CD4-positive, alpha-beta memory T cell (primary cell): ENCODE data around the gene TWIST2. TPM values are rescaled to one million over a fixed set of nuclear protein-coding genes. Genes with fewer than 3 reads are reported as not detected.

Experiments used
- CTCF ChIA-PET: fragments of 350-600 bp; sonication (Branson Sonifier 250); formaldehyde crosslinking; loops from one replicate; lab custom pipeline; 2021; ENCODE audit warnings: inconsistent platforms; ENCODE audit not compliant: partially characterized antibody; lab: Charles Lee
- POLR2A ChIA-PET: fragments of 350-600 bp; sonication (Branson Sonifier 250); formaldehyde crosslinking; loops from one replicate; lab custom pipeline; 2021; ENCODE audit not compliant: partially characterized antibody; lab: Charles Lee
- DNase-seq, 5 donors: peaks; one replicate each; pipeline versions ENCODE4 v3.0.0 to v3.0.0-alpha.2; 2020 to 2022; ENCODE audit warnings: mixed read lengths in 1 of 5
- H3K27ac ChIP-seq: one replicate; pipeline ENCODE4 v1.7.0; 2013; ENCODE audit warnings: low read depth, low read length
- H3K27me3 ChIP-seq: 2 replicates; pipeline ENCODE4 v1.7.0; 2013; ENCODE audit warnings: mild to moderate bottlenecking, low read length, moderate library complexity; ENCODE audit not compliant: insufficient read depth
- H3K36me3 ChIP-seq: 2 replicates; pipeline ENCODE4 v1.7.0; 2013; ENCODE audit warnings: mild to moderate bottlenecking, low read length, moderate library complexity; ENCODE audit not compliant: insufficient read depth
- H3K4me1 ChIP-seq: 2 replicates; pipeline ENCODE4 v1.7.0; 2013; ENCODE audit warnings: mild to moderate bottlenecking, low read length, moderate library complexity; ENCODE audit not compliant: insufficient read depth
- H3K4me3 ChIP-seq, 2 donors: one replicate each; pipeline ENCODE4 v1.7.0; 2013; ENCODE audit warnings: low read length in 2 of 2, mild to moderate bottlenecking in 1 of 2
- H3K9me3 ChIP-seq, 2 donors: one replicate each; pipeline ENCODE4 v1.7.0; 2013; ENCODE audit warnings: low read length in 2 of 2, control low read depth in 1 of 2; ENCODE audit not compliant: control insufficient read depth in 1 of 2
- H3K27ac Mint-ChIP-seq, 7 donors: one replicate each; pipeline ENCODE4 v1.8.0; 2020 to 2021; ENCODE audit warnings: mixed read lengths in 7 of 7, mild to moderate bottlenecking in 6 of 7, inconsistent platforms in 3 of 7, moderate library complexity in 3 of 7
- H3K27me3 Mint-ChIP-seq, 2 donors: one replicate each; pipeline ENCODE4 v1.8.0; 2020 to 2021; ENCODE audit warnings: mixed read lengths in 2 of 2
- H3K36me3 Mint-ChIP-seq, 2 donors: one replicate each; pipeline ENCODE4 v1.8.0; 2020 to 2021; ENCODE audit warnings: mixed read lengths in 2 of 2, inconsistent platforms in 1 of 2, mild to moderate bottlenecking in 1 of 2
- H3K4me1 Mint-ChIP-seq, 4 donors: one replicate each; pipeline ENCODE4 v1.8.0; 2020 to 2021; ENCODE audit warnings: mixed read lengths in 4 of 4, mild to moderate bottlenecking in 1 of 4
- H3K4me3 Mint-ChIP-seq, 8 donors: one replicate each; pipeline ENCODE4 v1.8.0; 2020 to 2021; ENCODE audit warnings: mixed read lengths in 8 of 8, mild to moderate bottlenecking in 7 of 8, moderate library complexity in 6 of 8, inconsistent platforms in 3 of 8
- H3K9me3 Mint-ChIP-seq, 8 donors: one replicate each; pipeline ENCODE4 v1.8.0; 2020 to 2021; ENCODE audit warnings: mixed read lengths in 8 of 8, mild to moderate bottlenecking in 5 of 8, inconsistent platforms in 3 of 8, moderate library complexity in 1 of 8
- intact Hi-C: fragments of 100-400 bp; cut with micrococcal nuclease; formaldehyde crosslinking; loops from one replicate; pipeline ENCODE4 v1.15.1; 2023
- polyA plus RNA-seq, 2 donors: library from polyadenylated mRNA; unstranded; fragments of 300-500 nt; fragmentation: Illumina TruSeq; gene quantifications; one replicate each; pipeline ENCODE4 v1.2.3, GENCODE V29; 2021
- total RNA-seq, 2 experiments: library from RNA; stranded (reverse); gene quantifications; one replicate each; pipeline ENCODE4 v1.2.3, GENCODE V29; 2021

Gene TWIST2
- total and polyA plus RNA-seq, 4 experiments from 2014 or later = not detected

DNA sequence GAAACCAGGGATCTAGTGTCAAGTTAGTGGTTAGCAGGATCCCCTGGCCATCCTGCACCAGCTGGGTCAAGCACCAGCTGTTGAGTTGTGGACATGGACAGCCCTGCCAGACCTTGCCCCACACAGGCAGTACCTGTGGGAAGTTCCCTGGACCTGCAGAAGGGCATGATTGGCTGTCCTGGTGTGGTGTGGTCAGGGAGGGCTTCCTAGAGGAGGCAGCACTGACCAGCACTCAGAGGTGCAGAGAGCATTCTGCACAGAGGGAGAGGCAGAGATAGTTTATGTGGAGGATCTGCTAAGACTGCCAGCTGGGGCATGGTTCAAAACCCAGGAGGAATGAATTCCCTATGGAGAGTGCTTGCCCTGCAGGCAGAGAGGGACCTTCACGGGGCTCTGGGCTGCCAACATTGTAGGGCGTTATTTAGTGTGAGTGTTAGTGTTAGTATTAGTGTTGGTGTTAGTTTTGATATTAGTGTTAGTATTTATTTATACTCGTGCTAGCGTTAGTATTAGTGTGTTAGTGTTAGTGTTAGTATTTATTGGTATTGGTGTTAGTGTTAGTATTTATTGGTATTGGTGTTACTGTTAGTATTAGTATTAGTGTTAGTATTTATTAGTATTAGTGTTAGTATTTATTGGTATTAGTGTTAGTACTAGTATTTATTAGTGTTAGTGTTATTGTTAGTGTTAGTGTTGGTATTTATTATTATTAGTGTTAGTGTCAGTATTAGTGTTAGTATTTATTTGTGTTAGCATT is 31.9 kb downstream of the TWIST2 start:
- POLR2A ChIA-PET = no interaction called here
- intact Hi-C loops = no loop called here
- no peak for DNase-seq
- Mint-ChIP-seq H3K4me1 (no peaks in the 10 kb centered on the region), H3K36me3 (no peaks in the 10 kb centered on the region), H3K27me3 (peaks cover 7 to 18% of the 10 kb centered on the region in 2 donors), H3K4me3 (no peak overlapping the region), H3K27ac (no peak overlapping the region), H3K9me3 (peaks cover 0 to 26% (median 10%) of the 10 kb centered on the region in 8 donors)
- Histone ChIP-seq H3K27me3 (no peaks in the 10 kb centered on the region), H3K4me3 (no peak overlapping the region), H3K4me1 (no peaks in the 10 kb centered on the region), H3K27ac (no peak overlapping the region), H3K9me3 (no peaks in the 10 kb centered on the region), H3K36me3 (no peaks in the 10 kb centered on the region)
- CTCF ChIA-PET = no interaction called here

DNA sequence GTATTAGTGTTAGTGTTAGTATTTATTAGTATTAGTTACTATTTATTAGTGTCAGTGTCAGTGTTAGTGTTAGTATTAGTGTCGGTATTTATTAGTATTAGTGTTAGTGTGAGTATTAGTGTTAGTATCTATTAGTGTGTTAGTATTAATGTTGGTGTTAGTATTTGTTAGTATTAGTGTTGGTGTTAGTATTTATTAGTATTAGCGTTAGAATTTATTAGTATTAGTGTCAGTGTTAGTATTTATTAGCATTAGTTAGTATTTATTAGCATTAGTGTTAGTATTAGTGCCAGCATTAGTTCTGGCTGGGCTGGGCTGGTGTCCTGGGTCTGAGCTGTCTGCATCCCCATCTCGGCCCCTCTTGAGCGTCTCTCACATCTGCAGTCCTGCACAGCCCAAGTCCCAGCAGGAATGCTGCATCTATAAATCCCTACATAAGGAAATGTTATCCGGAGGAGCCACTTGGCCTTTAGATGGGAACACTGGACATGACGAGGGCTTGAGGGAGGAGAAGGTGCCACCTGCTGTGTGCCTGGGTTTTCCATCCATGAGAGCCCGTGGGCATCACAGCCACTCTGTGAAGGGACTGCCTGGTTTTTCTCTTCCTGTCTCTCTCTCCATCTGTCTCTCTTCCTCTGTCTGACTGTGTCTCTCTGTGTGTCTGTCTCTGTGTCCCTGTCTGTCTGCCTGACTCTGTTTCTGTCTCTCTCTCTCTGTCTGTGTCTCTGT is 33.6 kb downstream of the TWIST2 start:
- peak in 2 of 5 donors; percentile 1 to 12 for DNase-seq
- no peaks in the 10 kb centered on the region for H3K27me3 ChIP-seq
- Mint-ChIP-seq H3K36me3 (no peaks in the 10 kb centered on the region), H3K9me3 (peaks cover 0 to 22% (median 7%) of the 10 kb centered on the region in 8 donors), H3K4me3 (no peak overlapping the region), H3K27me3 (peaks cover 6 to 24% of the 10 kb centered on the region in 2 donors), H3K4me1 (no peaks in the 10 kb centered on the region), H3K27ac (no peak overlapping the region)
- intact Hi-C loops = no loop called here
- no peaks in the 10 kb centered on the region for H3K9me3 ChIP-seq
- ChIA-PET CTCF (no interaction called here), POLR2A (no interaction called here)
- no peak overlapping the region for H3K27ac ChIP-seq
- H3K36me3 ChIP-seq = no peaks in the 10 kb centered on the region
- H3K4me1 ChIP-seq = no peaks in the 10 kb centered on the region
- no peak overlapping the region for H3K4me3 ChIP-seq

- H3K4me1 Mint-ChIP-seq = no peaks in the 10 kb centered on the region
- no peaks in the 10 kb centered on the region for H3K36me3 Mint-ChIP-seq
- H3K36me3 ChIP-seq = no peaks in the 10 kb centered on the region
- H3K27me3 ChIP-seq = no peaks in the 10 kb centered on the region
- H3K27me3 Mint-ChIP-seq = peaks cover 6 to 27% of the 10 kb centered on the region in 2 donors
- no peak overlapping the region for H3K27ac Mint-ChIP-seq
- CTCF ChIA-PET = no interaction called here
- H3K9me3 Mint-ChIP-seq = peaks cover 0 to 16% (median 4%) of the 10 kb centered on the region in 8 donors
- intact Hi-C loops = no loop called here
- no peak overlapping the region for H3K27ac ChIP-seq
- POLR2A ChIA-PET = no interaction called here
- DNase-seq = no peak
- H3K4me3 Mint-ChIP-seq = no peak overlapping the region
- H3K4me3 ChIP-seq = no peak overlapping the region
- H3K4me1 ChIP-seq = no peaks in the 10 kb centered on the region
- H3K9me3 ChIP-seq = no peaks in the 10 kb centered on the region
Measured at GRCh38 chr2:238882082-238882755, 34.3 kb downstream of the TWIST2 start.

DNA sequence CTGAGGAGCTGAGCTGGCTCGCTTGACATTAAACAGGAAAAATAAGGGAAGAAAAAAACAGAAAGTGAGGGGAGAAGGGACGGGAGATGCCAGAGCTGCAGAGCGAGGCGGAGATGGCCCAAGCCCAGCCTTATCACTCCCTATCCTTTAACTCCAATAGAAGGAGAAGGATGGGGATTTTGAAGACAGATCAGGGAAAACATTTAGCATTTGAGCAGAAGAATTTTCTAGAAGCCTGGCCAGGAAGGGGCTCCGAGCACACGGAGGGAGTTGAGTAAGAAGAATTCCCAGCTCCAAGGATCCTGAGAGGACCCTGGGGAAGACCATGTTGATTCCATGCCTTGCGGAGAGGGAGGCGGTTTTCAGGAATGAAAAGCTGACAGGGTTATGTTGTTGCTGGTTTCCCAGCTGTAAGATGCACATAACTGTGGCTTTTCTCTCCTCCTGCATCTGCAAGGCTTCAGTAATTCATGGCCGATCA is 35.6 kb downstream of the TWIST2 start:
- POLR2A ChIA-PET = no interaction called here
- no peaks in the 10 kb centered on the region for H3K27me3 ChIP-seq
- H3K4me1 ChIP-seq = no peaks in the 10 kb centered on the region
- H3K27ac Mint-ChIP-seq = no peak overlapping the region
- intact Hi-C loops = no loop called here
- CTCF ChIA-PET = no interaction called here
- H3K9me3 Mint-ChIP-seq = peaks cover 0 to 8% (median 0%) of the 10 kb centered on the region in 8 donors
- no peaks in the 10 kb centered on the region for H3K36me3 Mint-ChIP-seq
- no peak overlapping the region for H3K27ac ChIP-seq
- no peaks in the 10 kb centered on the region for H3K36me3 ChIP-seq
- H3K9me3 ChIP-seq = no peaks in the 10 kb centered on the region
- DNase-seq = no peak
- no peaks in the 10 kb centered on the region for H3K4me1 Mint-ChIP-seq
- H3K27me3 Mint-ChIP-seq = peaks cover 6 to 31% of the 10 kb centered on the region in 2 donors
- no peak overlapping the region for H3K4me3 Mint-ChIP-seq
- no peak overlapping the region for H3K4me3 ChIP-seq

DNA sequence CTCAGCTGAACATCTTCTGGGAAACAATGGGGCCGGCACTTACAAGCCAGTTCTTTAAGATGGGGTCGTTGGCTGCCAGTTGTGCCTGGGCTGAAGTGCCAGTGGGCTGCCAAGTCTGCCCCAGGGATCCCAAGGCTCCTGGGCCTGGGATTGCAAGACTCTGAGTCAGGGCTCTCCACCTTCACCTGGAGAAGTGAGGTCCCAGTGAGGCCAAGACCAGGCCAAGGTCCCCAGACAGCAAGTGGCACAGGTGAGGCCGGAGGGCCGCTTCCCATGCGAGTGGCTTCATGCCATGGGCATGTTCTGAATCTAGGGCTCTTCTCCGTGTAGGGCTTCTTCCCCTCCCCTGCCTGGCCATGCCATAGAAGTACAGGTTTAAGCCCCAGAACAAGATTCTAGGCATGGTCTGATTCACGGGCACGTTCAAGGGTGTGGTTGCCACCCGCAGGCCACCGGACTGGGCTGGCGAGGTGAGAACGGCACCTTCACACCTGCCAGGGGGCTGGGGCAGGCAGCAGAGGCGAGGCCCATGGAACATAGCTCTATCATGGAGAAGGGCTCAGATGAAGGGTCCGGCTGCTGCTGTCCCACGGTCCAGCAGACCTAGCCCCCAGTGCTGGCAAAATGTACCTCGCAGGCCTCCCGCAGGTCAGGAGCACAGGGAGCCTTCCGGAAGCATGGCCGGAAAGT is 36.4 kb downstream of the TWIST2 start:
- peaks cover 6 to 31% of the 10 kb centered on the region in 2 donors for H3K27me3 Mint-ChIP-seq
- no peaks in the 10 kb centered on the region for H3K36me3 Mint-ChIP-seq
- H3K27ac Mint-ChIP-seq = no peak overlapping the region
- Histone ChIP-seq H3K27ac (no peak overlapping the region), H3K4me3 (no peak overlapping the region), H3K27me3 (no peaks in the 10 kb centered on the region), H3K9me3 (no peaks in the 10 kb centered on the region), H3K4me1 (no peaks in the 10 kb centered on the region), H3K36me3 (no peaks in the 10 kb centered on the region)
- POLR2A ChIA-PET = no interaction called here
- no peaks in the 10 kb centered on the region for H3K4me1 Mint-ChIP-seq
- intact Hi-C loops = no loop called here
- DNase-seq = no peak
- no peak overlapping the region for H3K4me3 Mint-ChIP-seq
- CTCF ChIA-PET = no interaction called here
- H3K9me3 Mint-ChIP-seq = peaks cover 0 to 2% (median 0%) of the 10 kb centered on the region in 8 donors

DNA sequence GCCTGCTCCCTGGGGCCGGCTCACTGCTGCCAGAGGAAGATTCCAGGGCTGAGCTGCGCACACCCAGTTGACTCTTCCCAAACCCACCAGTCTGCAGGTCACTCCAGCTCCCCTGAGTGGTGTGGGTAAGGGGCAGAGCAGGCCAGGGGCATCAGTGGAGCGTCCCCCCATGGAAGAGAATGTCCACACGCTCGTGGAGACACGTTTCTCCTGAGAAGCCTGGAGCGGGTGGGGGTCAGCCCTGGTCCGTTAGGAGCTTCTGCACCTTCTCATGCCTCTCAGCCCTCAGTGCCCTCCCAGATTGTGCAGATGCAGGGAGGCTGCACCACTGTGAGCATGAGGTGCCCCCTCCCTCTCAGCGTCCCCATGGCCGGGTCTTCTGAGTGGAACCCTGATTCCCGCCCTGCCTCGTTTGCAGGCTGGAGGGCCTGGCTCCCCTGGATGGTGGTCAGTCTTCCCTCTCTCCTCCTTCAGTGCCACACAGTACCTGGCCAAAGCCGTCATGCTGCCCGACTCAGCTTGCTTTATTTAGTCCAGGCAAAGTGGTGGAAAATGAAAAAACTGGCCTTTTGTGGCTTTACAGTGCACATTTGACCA is 37.0 kb downstream of the TWIST2 start:
- no peak overlapping the region for H3K27ac ChIP-seq
- H3K36me3 ChIP-seq = no peaks in the 10 kb centered on the region
- no peaks in the 10 kb centered on the region for H3K9me3 Mint-ChIP-seq
- ChIA-PET POLR2A (no interaction called here), CTCF (no interaction called here)
- no peak overlapping the region for H3K27ac Mint-ChIP-seq
- H3K4me3 ChIP-seq = no peak overlapping the region
- peaks cover 6 to 26% of the 10 kb centered on the region in 2 donors for H3K27me3 Mint-ChIP-seq
- H3K4me1 ChIP-seq = no peaks in the 10 kb centered on the region
- H3K27me3 ChIP-seq = no peaks in the 10 kb centered on the region
- H3K9me3 ChIP-seq = no peaks in the 10 kb centered on the region
- intact Hi-C loops = no loop called here
- no peak overlapping the region for H3K4me3 Mint-ChIP-seq
- no peaks in the 10 kb centered on the region for H3K4me1 Mint-ChIP-seq
- no peak for DNase-seq
- no peaks in the 10 kb centered on the region for H3K36me3 Mint-ChIP-seq
